SK-N-SH (cell line): ENCODE measurements around the gene GPR39. TPM values are rescaled to one million over a fixed set of nuclear protein-coding genes. Genes with fewer than 3 reads are reported as not detected.

Source experiments
- CTCF ChIA-PET: fragments of 300-600, 350-600 bp; formaldehyde crosslinking; extraction: SDS; loops from one replicate; lab custom pipeline; 2021; lab: Yijun Ruan, JAX
- POLR2A ChIA-PET: fragments of 350-600 bp; sonication (Branson Sonifier 250); formaldehyde crosslinking; extraction: SDS; loops from one replicate; lab custom pipeline; 2020; ENCODE audit warnings: antibody characterized with exemption, inconsistent platforms; lab: Yijun Ruan, JAX
- DNase-seq: peaks from one replicate; pipeline ENCODE4 v3.0.0; 2012
- H2AFZ ChIP-seq: fragments of 200-600 bp; sonication (generic); 2 replicates; pipeline ENCODE4 v1.8.1; 2016; ENCODE audit warnings: antibody characterized with exemption, mild to moderate bottlenecking, low read depth
- H3F3A ChIP-seq: fragments of 200-600 bp; sonication (generic); replicated peaks from 2 replicates; pipeline ENCODE3; 2016; ENCODE audit warnings: antibody characterized with exemption, mild to moderate bottlenecking; ENCODE audit not compliant: insufficient read depth
- H3K27ac ChIP-seq, 2 experiments: fragments of 200-500 bp in 1 of 2; fragments of 200-600 bp in 1 of 2; sonication (Bioruptor generic) in 1 of 2; sonication (generic), shearing (Covaris generic) in 1 of 2; 2 replicates each; pipeline versions ENCODE4 v1.5.1 to v1.6.1; 2014 to 2016; ENCODE audit warnings: low read depth in 2 of 2, inconsistent platforms in 1 of 2, low read length in 1 of 2, mild to moderate bottlenecking in 1 of 2, mixed read lengths in 1 of 2
- H3K27me3 ChIP-seq: fragments of 200-600 bp; sonication (generic), shearing (Covaris generic); 2 replicates; pipeline ENCODE4 v1.6.1; 2016; ENCODE audit warnings: mixed run types; ENCODE audit not compliant: insufficient read depth
- H3K36me3 ChIP-seq, 2 experiments: fragments of 200-500 bp in 1 of 2; fragments of 200-600 bp in 1 of 2; sonication (Bioruptor generic) in 1 of 2; sonication (generic) in 1 of 2; replicated peaks in 1 of 2; 2 replicates each; pipeline versions ENCODE3 to v1.5.1; 2014 to 2016; ENCODE audit warnings: low read length in 1 of 2, mild to moderate bottlenecking in 1 of 2; ENCODE audit not compliant: insufficient read depth in 2 of 2, control insufficient read depth in 1 of 2
- H3K4me1 ChIP-seq, 2 experiments: fragments of 200-500 bp in 1 of 2; fragments of 200-600 bp in 1 of 2; sonication (Bioruptor generic) in 1 of 2; sonication (generic), shearing (Covaris generic) in 1 of 2; 2 replicates each; pipeline versions ENCODE4 v1.5.1 to v1.6.1; 2014 to 2016; ENCODE audit warnings: low read depth in 1 of 2, low read length in 1 of 2, mixed run types in 1 of 2; ENCODE audit not compliant: insufficient read depth in 2 of 2, control insufficient read depth in 1 of 2
- H3K4me2 ChIP-seq: fragments of 200-600 bp; sonication (generic), shearing (Covaris generic); 2 replicates; pipeline ENCODE4 v1.6.1; 2017; ENCODE audit warnings: mixed run types
- H3K4me3 ChIP-seq, 2 experiments: fragments of 200-500 bp in 1 of 2; fragments of 200-600 bp in 1 of 2; sonication (Bioruptor generic) in 1 of 2; sonication (generic), shearing (Covaris generic) in 1 of 2; 2 replicates each; pipeline versions ENCODE4 v1.5.1 to v1.8.1; 2014 to 2016; ENCODE audit warnings: low read depth in 2 of 2, inconsistent platforms in 1 of 2, low read length in 1 of 2, mild to moderate bottlenecking in 1 of 2, mixed read lengths in 1 of 2, moderate library complexity in 1 of 2
- H3K79me2 ChIP-seq: fragments of 200-600 bp; sonication (generic); 2 replicates; pipeline ENCODE4 v1.8.1; 2017; ENCODE audit warnings: mild to moderate bottlenecking; ENCODE audit not compliant: insufficient read depth
- H3K9ac ChIP-seq: fragments of 200-600 bp; sonication (generic); 2 replicates; pipeline ENCODE4 v1.6.1; 2017; ENCODE audit warnings: mixed run types
- H3K9me2 ChIP-seq: fragments of 200-600 bp; sonication (generic); 2 replicates; pipeline ENCODE4 v1.6.1; 2017; ENCODE audit warnings: mixed run types
- H3K9me3 ChIP-seq: fragments of 200-600 bp; sonication (generic); 2 replicates; pipeline ENCODE4 v1.6.1; 2017; ENCODE audit warnings: mixed run types, mild to moderate bottlenecking, moderate library complexity
- H4K20me1 ChIP-seq: fragments of 200-600 bp; sonication (generic); 2 replicates; pipeline ENCODE4 v1.6.1; 2017; ENCODE audit warnings: mild to moderate bottlenecking, mixed run types; ENCODE audit not compliant: insufficient read depth
- CHD2 ChIP-seq: fragments of 150-350 bp; IDR thresholded peaks from 2 replicates; pipeline ENCODE4 v1.6.1; 2018; ENCODE audit warnings: low read length; ENCODE audit not compliant: partially characterized antibody
- EP300 ChIP-seq, 2 experiments: IDR thresholded peaks; 2 replicates each; pipeline versions ENCODE4 v1.4.0 to v1.6.1; 2012; ENCODE audit warnings: borderline replicate concordance in 1 of 2, low read depth in 1 of 2, low read length in 1 of 2
- FOXJ3 ChIP-seq: sonication (generic); formaldehyde crosslinking; IDR thresholded peaks from 2 replicates; pipeline ENCODE4 v1.5.1; 2020; ENCODE audit warnings: mild to moderate bottlenecking, missing genetic modification reagents
- GATA2 ChIP-seq: sonication (generic); formaldehyde crosslinking; IDR thresholded peaks from 2 replicates; pipeline ENCODE4 v1.5.0; 2020; ENCODE audit warnings: mild to moderate bottlenecking, missing genetic modification reagents
- MEF2A ChIP-seq: IDR thresholded peaks from 2 replicates; pipeline ENCODE4 v1.4.0; 2012; ENCODE audit warnings: low read depth, borderline replicate concordance
- RFX5 ChIP-seq: IDR thresholded peaks from 2 replicates; pipeline ENCODE4 v1.6.1; 2012; ENCODE audit warnings: mild to moderate bottlenecking, improper control_type of control experiment, low read length
- SIN3A ChIP-seq: IDR thresholded peaks from 2 replicates; pipeline ENCODE4 v1.6.1; 2012; ENCODE audit warnings: low read depth, mild to moderate bottlenecking, low read length, moderate library complexity, borderline replicate concordance
- TAF1 ChIP-seq: IDR thresholded peaks from 2 replicates; pipeline ENCODE4 v1.6.1; 2012; ENCODE audit warnings: low read depth, mild to moderate bottlenecking, low read length, moderate library complexity, borderline replicate concordance
- TCF12 ChIP-seq: IDR thresholded peaks from 2 replicates; pipeline ENCODE4 v1.4.0; 2012
- WGBS: methylation state at CpG from one replicate; pipeline ENCODE4 v1.1.6; 2017; ENCODE audit warnings: low lambda C conversion rate; 5-methylcytosine and 5-hydroxymethylcytosine counted together
- polyA plus RNA-seq, 3 experiments: library from polyadenylated mRNA; depleted of rRNA; stranded (reverse); fragments of >200 nt; gene quantifications; 2 replicates each; pipeline ENCODE4 v1.2.3, GENCODE V29; 2012
- TF ChIP-seq, protein P1 (sequence below): IDR thresholded peaks from 2 replicates; pipeline ENCODE4 v1.4.0; 2012; ENCODE audit warnings: low read depth
- TF ChIP-seq, protein P2 (sequence below): IDR thresholded peaks from 2 replicates; pipeline ENCODE4 v1.4.0; 2012; ENCODE audit warnings: low read depth, borderline replicate concordance
- TF ChIP-seq, protein P3 (sequence below): IDR thresholded peaks from 2 replicates; pipeline ENCODE4; 2012

The GPR39 gene
- polyA plus RNA-seq, 1 of the 3 experiments (the other 2 are of a cell fraction): 2.3 TPM

DNA sequence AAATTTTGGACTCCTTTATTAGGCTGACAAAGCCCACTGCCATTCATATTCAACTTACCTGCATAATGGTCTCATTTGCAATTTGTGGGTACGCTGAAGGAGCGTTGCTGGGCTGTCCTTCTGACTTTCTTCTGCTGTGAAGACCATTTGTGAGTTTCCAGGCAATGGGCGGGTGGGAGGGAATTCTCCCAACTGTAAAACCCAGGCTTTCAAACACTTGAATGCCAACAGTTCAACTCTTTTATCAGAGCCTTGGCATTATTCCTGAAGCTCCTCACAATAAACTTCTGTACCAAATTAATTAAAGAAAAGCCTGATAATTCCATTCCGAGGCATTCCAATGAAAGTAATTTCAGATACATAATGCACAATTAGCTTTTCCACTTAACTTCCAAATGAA is 35.2 kb upstream of the GPR39 start:
- ChIA-PET CTCF (no interaction called here), POLR2A (no interaction called here)
- Histone ChIP-seq H3K4me1 (peaks cover 0 to 10% of the 10 kb centered on the region in 2 experiments; a peak in 2 of 4 replicates), H3K27me3 (no peaks in the 10 kb centered on the region; the same call in 1 of the 2 replicates), H3K4me2 (no peak overlapping the region), H3K9me2 (0 out of 2 replicates have a peak, but pooled peaks cover 2% of the 10 kb centered on the region), H3K9me3 (no peaks in the 10 kb centered on the region), H3K9ac (no peak overlapping the region), H3K79me2 (no peaks in the 10 kb centered on the region), H3K4me3 (no peak overlapping the region), H3K36me3 (no peaks in the 10 kb centered on the region), H4K20me1 (no peaks in the 10 kb centered on the region), H3F3A (no peaks in the 10 kb centered on the region), H2AFZ (no peak overlapping the region), H3K27ac (no peak overlapping the region)
- WGBS: 47% methylated on average over 4 of the region's 4 CpGs
- DNase-seq: no peak
- TF ChIP-seq SIN3A (no peak), CHD2 (no peak), TAF1 (no peak), RFX5 (no peak), TCF12 (no peak), EP300 (IDR thresholded peaks at IDR 0.05; ENCODE audit: borderline replicate concordance in 1 of 2, low read depth in 1 of 2, low read length in 1 of 2) (no peak), FOXJ3 (CRISPR knock-in tag) (no peak), MEF2A (no peak), GATA2 (CRISPR knock-in tag) (no peak)
- TF ChIP-seq, protein P1, sequence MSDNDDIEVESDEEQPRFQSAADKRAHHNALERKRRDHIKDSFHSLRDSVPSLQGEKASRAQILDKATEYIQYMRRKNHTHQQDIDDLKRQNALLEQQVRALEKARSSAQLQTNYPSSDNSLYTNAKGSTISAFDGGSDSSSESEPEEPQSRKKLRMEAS: no peak
- TF ChIP-seq, protein P2, sequence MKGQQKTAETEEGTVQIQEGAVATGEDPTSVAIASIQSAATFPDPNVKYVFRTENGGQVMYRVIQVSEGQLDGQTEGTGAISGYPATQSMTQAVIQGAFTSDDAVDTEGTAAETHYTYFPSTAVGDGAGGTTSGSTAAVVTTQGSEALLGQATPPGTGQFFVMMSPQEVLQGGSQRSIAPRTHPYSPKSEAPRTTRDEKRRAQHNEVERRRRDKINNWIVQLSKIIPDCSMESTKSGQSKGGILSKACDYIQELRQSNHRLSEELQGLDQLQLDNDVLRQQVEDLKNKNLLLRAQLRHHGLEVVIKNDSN: no peak
- TF ChIP-seq, protein P3, sequence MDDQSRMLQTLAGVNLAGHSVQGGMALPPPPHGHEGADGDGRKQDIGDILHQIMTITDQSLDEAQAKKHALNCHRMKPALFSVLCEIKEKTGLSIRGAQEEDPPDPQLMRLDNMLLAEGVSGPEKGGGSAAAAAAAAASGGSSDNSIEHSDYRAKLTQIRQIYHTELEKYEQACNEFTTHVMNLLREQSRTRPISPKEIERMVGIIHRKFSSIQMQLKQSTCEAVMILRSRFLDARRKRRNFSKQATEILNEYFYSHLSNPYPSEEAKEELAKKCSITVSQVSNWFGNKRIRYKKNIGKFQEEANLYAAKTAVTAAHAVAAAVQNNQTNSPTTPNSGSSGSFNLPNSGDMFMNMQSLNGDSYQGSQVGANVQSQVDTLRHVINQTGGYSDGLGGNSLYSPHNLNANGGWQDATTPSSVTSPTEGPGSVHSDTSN: no peak

DNA sequence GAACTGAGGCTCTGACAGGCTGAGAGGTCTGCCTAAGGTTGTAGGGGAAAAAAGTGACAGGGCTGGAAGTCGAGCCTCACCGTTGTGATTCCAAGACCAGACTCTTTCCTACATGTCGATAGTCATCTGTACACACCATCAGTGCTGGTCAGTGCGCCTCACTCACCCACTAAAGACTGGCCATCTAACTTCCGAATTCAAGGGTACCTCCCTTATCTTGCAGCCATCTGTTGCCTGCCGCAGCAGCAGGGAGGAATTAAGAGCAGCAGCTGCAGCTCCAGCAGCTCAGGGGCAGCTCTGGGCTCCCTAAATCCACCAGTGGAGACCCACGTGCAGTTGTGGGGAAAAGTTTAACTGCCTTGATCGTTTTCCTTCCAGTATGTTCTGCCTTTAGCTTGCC is 32.6 kb upstream of the GPR39 start:
- CTCF ChIA-PET: interaction anchor here (1.1 to 1.2 kb wide), 2 partner anchors 33 to 42 kb away, joined by 3 read pairs; partner anchors contain the start of gene GPR39
- 25% methylated on average over 8 of the region's 8 CpGs for WGBS
- H3K27ac ChIP-seq: peak overlapping the region in 1 of 2 experiments; percentile 39; a peak in 2 of 4 replicates

More for the DNA sequence above, 32.6 kb upstream of the GPR39 start:
- H3K79me2 ChIP-seq: no peaks in the 10 kb centered on the region
- H3K4me3 ChIP-seq: no peak overlapping the region
- H4K20me1 ChIP-seq: no peaks in the 10 kb centered on the region
- no peaks in the 10 kb centered on the region for H3K36me3 ChIP-seq
- H3K4me1 ChIP-seq: peaks cover 0 to 10% of the 10 kb centered on the region in 2 experiments; a peak in 2 of 4 replicates
- POLR2A ChIA-PET: no interaction called here
- no peaks in the 10 kb centered on the region for H3K9me2 ChIP-seq
- no peaks in the 10 kb centered on the region for H3F3A ChIP-seq
- no peaks in the 10 kb centered on the region; the same call in 1 of the 2 replicates for H3K27me3 ChIP-seq
- no peak overlapping the region for H3K4me2 ChIP-seq
- H2AFZ ChIP-seq: no peak overlapping the region
- no peaks in the 10 kb centered on the region for H3K9me3 ChIP-seq
- peak; percentile 46 for DNase-seq
- no peak overlapping the region for H3K9ac ChIP-seq
- TF ChIP-seq GATA2 (CRISPR knock-in tag): peak; percentile 94
- TF ChIP-seq, protein P3: no peak
- 0 out of 2 replicates have a peak, but pooled peaks have one; percentile 37 for TF ChIP-seq FOXJ3 (CRISPR knock-in tag)
